DMS 273 (cell line): ENCODE data around the gene ADH6.
"Not testable (repeated sequence)": the region's sequence is repeated elsewhere in the genome, so short reads cannot be mapped to it uniquely, and the experiment has no call there.

Experiments used
- DNase-seq: peaks from one replicate; lab custom pipeline; 2025; ENCODE audit not compliant: unreplicated experiment; lab: John Stamatoyannopoulos, UW

ADH6 gene

GRCh38 chr4:99200138-99200537 is 18.9 kb downstream of the ADH6 start:
- no peak for DNase-seq

GRCh38 chr4:99190336-99190735 is 28.7 kb downstream of the ADH6 start:
- DNase-seq: no peak

GRCh38 chr4:99189900-99190299 is 29.1 kb downstream of the ADH6 start:
- DNase-seq: not testable (repeated sequence)

- DNase-seq: no peak
Measured at GRCh38 chr4:99186029-99186428, 33.0 kb downstream of the ADH6 start.

GRCh38 chr4:99185581-99185980 is 33.5 kb downstream of the ADH6 start:
- DNase-seq: no peak

- peak; percentile 48 for DNase-seq
Measured at GRCh38 chr4:99180382-99181070, 38.5 kb downstream of the ADH6 start.

GRCh38 chr4:99179626-99180025 is 39.4 kb downstream of the ADH6 start:
- peak; percentile 51 for DNase-seq

GRCh38 chr4:99179178-99179577 is 39.9 kb downstream of the ADH6 start:
- no peak for DNase-seq

GRCh38 chr4:99166544-99166943 is 52.5 kb downstream of the ADH6 start:
- DNase-seq: no peak

- no peak for DNase-seq
Measured at GRCh38 chr4:99165978-99166377, 53.1 kb downstream of the ADH6 start.

GRCh38 chr4:99161373-99162099 is 57.5 kb downstream of the ADH6 start:
- DNase-seq: no peak

- DNase-seq: peak; percentile 6
Measured at GRCh38 chr4:99159699-99160098, 59.3 kb downstream of the ADH6 start.

GRCh38 chr4:99157478-99157935 is 61.5 kb downstream of the ADH6 start:
- DNase-seq: no peak

- DNase-seq: no peak
Measured at GRCh38 chr4:99156992-99157391, 62.1 kb downstream of the ADH6 start.

- no peak for DNase-seq
Measured at GRCh38 chr4:99154658-99155342, 64.2 kb downstream of the ADH6 start.
